T-helper 1 cell treated with Interleukin-12 subunit alpha and Interleukin-12 subunit beta and Interleukin-4 antibody, amounts not matched to agents 30 ng/mL and 1 ng/mL, for 36 hours (primary cell): Measurements from ENCODE around the gene GEMIN5. TPM values are rescaled to one million over a fixed set of nuclear protein-coding genes. Genes with fewer than 3 reads are reported as not detected.

Source experiments
- intact Hi-C: fragments of 100-400 bp; cut with micrococcal nuclease; formaldehyde crosslinking; loops from one replicate; pipeline ENCODE4 v1.15.1; 2024
- total RNA-seq: library from RNA; stranded (reverse); gene quantifications from 2 replicates; pipeline ENCODE4 v1.2.3, GENCODE V29; 2022

GEMIN5 gene
- total RNA-seq, 1 donor from 2014 or later: 23.3 TPM

- intact Hi-C loops: no loop called here
Observed at GRCh38 chr5:154892369-154892771, 45.6 kb downstream of the GEMIN5 start.

- intact Hi-C loops: no loop called here
Observed at GRCh38 chr5:154885439-154885838, 52.6 kb downstream of the GEMIN5 start.

DNA sequence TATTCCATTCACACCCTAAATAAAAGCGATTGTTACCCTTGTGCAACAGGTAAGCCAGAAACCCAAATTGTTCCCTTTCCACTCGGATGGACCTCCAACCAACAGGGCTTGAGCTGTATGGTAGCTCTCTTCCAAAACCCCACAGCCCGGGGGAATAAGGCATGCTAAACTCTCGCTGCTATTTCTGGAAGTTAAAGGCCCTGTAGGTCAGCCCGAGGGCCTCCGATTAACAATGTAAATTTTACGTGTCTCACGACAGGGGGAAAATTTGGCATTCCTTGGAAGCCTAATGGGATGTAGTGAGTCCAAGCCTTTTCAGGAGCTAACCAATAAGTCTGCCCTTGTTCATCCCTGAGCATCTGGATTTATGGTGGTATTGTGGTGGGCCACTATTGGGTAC, 53.6 kb downstream of the GEMIN5 start:
- intact Hi-C loops: no loop called here

- intact Hi-C loops: no loop called here
Observed at GRCh38 chr5:154881986-154882385, 56.0 kb downstream of the GEMIN5 start.

DNA sequence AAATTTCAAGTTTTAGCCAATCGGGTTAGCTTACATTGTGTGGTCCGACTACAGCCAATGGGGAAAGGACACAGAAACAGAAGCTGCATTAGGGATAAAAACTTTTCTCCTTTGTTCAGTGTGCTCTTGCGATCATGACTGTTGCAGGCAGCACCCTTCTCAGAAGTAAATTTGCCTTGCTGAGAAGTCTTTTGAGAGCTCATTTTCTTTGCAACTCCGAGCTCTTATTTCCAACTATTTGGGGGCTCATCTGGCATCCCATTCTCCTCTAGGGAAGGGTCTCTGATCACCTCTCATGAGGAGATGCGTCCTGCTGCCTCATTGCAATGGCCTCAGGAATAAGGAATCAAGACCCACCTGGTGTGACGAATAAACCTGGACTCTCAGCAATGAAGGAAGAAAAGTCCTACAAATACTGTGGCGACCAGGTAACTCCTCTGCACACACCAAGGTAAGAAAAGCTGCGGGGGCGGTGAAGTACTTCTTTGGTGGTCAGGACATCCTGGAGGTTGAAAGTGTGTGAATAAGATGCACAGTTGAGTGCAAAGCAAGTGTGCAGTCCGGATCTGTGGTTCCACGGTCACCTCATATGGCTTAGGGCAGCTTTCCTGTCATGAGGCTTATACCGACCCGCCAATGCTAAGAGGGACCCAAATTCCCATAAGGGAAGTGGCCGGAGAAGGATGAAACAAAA, 59.2 kb downstream of the GEMIN5 start:
- intact Hi-C loops: no loop called here

DNA sequence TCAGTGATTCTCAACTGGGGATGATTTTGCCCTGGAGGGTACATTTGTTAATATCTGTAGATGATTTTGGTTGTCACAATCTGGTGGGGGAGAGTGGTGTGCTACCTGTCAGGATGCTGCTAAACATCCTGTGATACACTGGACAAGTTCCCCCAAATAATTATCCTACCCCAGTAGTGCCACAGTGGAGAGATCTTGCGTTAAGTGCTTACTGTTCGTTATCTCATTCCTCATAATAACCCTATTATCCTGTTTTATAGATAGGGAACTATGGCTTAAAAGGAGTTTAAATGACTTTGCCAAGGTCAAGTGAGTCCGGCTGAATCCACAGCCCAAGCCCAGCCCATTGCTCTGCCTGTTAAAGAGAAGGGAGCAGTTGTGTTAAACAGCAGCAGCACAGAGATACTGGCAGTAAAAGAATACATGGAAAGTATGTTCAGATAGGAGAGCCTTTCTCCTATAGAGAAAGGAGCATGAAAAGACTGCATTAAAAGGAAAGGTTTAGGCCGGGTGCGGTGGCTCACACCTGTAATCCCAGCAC, 64.2 kb downstream of the GEMIN5 start:
- intact Hi-C loops: no loop called here

GRCh38 chr5:154871734-154872133, 66.3 kb downstream of the GEMIN5 start:
- intact Hi-C loops: no loop called here

GRCh38 chr5:154868702-154869101, 69.3 kb downstream of the GEMIN5 start:
- intact Hi-C loops: loop anchor here (1.0 kb wide), 1 partner anchor 218 kb away; no protein-coding TSS in a partner anchor

GRCh38 chr5:154866841-154867240, 71.2 kb downstream of the GEMIN5 start:
- intact Hi-C loops: no loop called here

- intact Hi-C loops: no loop called here
Observed at GRCh38 chr5:154865466-154866184, 72.4 kb downstream of the GEMIN5 start.

DNA sequence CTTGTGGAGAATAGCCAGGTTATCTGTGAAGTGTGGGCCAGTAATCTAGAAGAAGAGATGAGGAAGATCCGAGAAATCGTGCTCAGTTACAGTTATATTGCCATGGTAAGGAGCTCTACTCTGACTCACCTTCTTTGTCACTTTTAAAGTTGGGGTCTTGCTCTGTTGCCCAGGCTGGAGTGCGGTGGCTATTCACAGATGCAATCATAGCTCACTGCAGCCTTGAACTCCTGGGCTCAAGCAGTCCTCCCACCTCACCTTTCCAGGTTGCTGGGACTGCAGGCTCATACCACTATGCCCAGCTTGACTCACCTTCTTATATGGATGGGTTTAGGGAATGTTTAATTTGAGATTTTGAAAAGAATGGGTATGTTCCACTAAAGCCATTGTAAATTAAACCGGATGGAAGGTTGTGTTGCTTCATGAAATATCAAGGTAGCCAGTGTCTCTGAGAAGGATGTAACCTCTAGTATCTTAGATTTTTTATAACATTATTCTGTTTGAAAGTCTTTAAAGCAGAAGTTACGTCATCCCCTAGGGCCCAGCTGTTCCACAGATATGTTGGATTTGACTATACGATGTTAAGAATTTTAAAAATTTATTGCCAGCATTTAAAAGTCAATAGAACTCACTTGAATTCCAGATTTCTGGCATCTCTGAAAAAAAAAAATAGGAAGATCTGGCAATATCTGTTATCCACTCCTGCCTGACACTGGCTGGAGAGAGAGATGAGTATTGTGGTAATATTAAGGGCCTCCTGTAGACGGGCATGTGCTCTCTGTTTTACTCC, 74.5 kb downstream of the GEMIN5 start:
- intact Hi-C loops: no loop called here

DNA sequence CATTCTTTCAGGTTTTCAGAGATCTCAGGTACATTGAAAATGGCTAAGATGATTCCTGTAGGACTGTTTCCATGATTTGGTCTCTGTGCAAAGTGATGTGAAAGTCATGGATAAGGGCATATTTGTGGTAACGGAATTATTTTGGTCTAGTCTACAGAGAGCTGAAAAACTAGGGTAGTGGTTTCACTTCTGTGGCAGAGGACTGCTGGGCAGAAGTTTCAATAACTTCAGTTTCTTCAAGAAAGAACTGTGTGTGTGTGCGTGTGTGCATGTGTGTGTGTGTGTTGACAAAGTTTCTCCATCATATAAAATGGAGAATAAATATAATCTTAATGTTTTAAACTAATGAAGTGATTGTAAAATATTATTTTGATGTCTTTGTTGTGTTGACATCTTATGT, 75.2 kb downstream of the GEMIN5 start:
- intact Hi-C loops: no loop called here

DNA sequence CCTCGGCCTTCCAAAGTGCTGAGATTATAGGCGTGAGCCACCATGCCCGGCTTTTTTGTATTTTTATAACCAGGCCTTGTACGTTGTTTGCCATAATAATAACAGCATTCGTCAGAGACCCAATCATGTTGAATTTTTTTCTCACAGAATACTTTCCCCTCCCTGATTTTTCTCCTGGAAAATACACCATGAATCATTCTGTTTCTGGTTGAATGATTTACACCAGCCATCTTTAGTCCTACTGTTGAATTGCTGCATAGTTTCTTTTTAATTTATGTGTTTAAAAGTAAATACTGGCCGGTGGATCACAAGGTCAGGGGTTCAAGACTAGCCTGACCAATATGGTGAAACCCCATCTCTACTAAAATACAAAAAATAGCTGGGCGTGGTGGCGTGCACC, 76.1 kb downstream of the GEMIN5 start:
- intact Hi-C loops: no loop called here

DNA sequence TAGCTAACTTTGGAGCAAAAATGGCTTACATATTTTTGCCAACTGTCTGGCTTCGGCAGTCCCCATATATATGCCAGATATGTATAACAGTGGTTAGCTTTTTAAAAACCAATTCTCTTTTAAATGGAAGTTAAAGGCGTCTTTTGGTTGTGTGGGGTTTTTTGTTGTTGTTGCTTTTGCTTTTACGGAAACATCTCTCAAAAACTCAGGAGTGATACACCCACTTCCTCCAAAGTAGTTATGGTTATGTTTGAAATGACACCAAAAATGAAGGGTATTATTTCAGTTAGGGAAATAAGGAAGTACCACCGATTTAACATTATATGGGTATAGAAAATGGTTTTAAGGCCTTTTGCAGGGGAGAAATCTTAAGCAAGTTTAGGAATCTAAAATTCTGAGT, 77.2 kb downstream of the GEMIN5 start:
- intact Hi-C loops: no loop called here

DNA sequence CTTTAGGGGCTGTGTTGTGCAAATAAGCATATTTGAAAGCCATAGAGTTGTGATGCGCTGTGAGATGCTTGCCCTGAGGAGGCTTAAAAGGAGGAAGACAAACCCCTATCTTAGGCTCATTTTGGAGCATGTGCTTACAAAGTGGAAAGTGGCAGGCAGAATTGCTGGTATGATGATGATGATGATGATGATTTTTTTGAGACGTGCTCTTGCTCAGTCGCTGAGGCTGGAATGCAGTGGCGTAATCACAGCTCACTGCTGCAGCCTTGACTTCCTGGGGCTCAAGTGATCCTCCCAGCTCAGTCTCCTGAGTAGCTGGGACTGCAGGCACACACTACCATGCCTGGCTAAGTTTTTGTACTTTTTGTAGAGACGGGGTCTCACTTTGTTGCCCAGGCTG, 77.9 kb downstream of the GEMIN5 start:
- intact Hi-C loops: no loop called here

GRCh38 chr5:154858972-154859871, 78.8 kb downstream of the GEMIN5 start:
- intact Hi-C loops: loop anchor here (1.0 to 5.0 kb wide), 10 partner anchors 30 to 821 kb away; partner anchors contain the start of genes FAM114A2, GALNT10, GEMIN5 and LARP1

DNA sequence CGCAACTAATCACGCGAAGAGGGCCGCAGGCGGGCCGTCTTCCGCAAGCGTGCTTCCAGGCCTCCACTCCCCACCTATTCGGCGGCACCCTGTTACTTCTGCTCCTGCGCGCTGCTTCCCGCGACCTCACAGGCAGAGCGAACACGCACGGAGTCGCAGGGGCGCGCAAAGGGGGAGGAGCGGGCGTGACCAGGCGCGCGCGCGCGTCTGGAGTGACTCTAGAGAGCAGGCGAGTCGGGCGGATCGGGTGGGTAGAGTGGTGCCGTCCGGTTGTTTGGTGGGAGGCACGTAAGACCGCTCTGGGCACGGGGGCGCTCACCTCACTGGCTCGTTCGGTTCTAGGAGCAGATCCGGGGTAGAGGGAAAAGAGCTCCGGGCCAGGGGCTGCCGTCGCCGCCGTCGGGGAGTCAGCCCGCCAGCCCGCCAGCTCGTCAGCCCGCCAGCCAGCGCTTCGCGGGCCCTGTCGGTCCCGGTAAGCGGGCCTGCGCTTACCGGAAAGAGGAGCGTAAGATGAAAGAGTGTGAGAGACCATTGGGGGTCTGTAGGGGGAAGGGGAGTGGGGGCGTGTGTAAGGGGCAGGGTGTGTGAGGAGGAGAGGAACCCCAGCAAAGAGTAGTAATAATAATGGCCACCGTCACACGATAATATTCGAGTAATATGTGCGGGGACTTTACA, 79.6 kb downstream of the GEMIN5 start, which contains the start of gene CNOT8:
Gene CNOT8, plus strand, starts transcription at position 331 of the 675 bp plus-strand sequence. CDS start 4,652 bp downstream, outside the sequence.
- intact Hi-C loops: loop anchor here (1.0 to 5.0 kb wide), 9 partner anchors 46 to 820 kb away; partner anchors contain the start of genes FAM114A2, GALNT10, GEMIN5 and LARP1

GRCh38 chr5:154857530-154858296, 80.3 kb downstream of the GEMIN5 start:
- intact Hi-C loops: loop anchor here (1.0 to 5.0 kb wide), 9 partner anchors 45 to 819 kb away; partner anchors contain the start of genes FAM114A2, GALNT10, GEMIN5 and LARP1

- intact Hi-C loops: no loop called here
Observed at GRCh38 chr5:154851351-154851750, 86.7 kb downstream of the GEMIN5 start.
